Measurements from ENCODE around the gene XG. TPM values are rescaled to one million over a fixed set of nuclear protein-coding genes. Genes with fewer than 3 reads are reported as not detected.
A peak's percentile ranks its signal among the peaks of the same experiment; 100 is the strongest.

The XG gene
- total and polyA plus RNA-seq, 7 experiments from 2014 or later = 0.22 to 0.71 TPM; not detected in 5

- peaks cover 0 to 2% (median 0%) of the 10 kb centered on the region in 7 donors for H3K4me1 Mint-ChIP-seq
- intact Hi-C loops (cut with micrococcal nuclease) = no loop called here
- CTCF ChIA-PET = no interaction called here
- Histone ChIP-seq H3K9me3 (ENCODE audit: control insufficient read depth in 2 of 3, low read length in 3 of 3) (no peaks in the 10 kb centered on the region), H3K4me3 (ENCODE audit: low read length) (no peak overlapping the region), H3K4me1 (ENCODE audit: control insufficient read depth in 2 of 2, insufficient read depth in 2 of 2, low read length in 2 of 2) (no peaks in the 10 kb centered on the region), H3K27ac (ENCODE audit: low read depth, low read length) (no peak overlapping the region), H3K27me3 (ENCODE audit: control insufficient read depth in 2 of 2, insufficient read depth in 2 of 2, low read length in 2 of 2) (no peaks in the 10 kb centered on the region), H3K36me3 (ENCODE audit: control insufficient read depth in 2 of 3, insufficient read depth in 3 of 3, low read length in 3 of 3) (no peaks in the 10 kb centered on the region)
- peaks cover 8 to 20% (median 16%) of the 10 kb centered on the region in 5 donors for H3K27me3 Mint-ChIP-seq
- ATAC-seq (no peak), DNase-seq (no peak)
- peaks cover 0 to 12% (median 4%) of the 10 kb centered on the region in 11 donors for H3K9me3 Mint-ChIP-seq
- H3K4me3 Mint-ChIP-seq = peak overlapping the region in 1 of 10 donors; percentile 30
- H3K27ac Mint-ChIP-seq = no peak overlapping the region
- no peaks in the 10 kb centered on the region for H3K36me3 Mint-ChIP-seq
- POLR2A ChIA-PET = no interaction called here
Observed at GRCh38 chrX:2831471-2832228, 79.8 kb downstream of the XG start.

GRCh38 chrX:2837961-2838360 is 86.1 kb downstream of the XG start:
- H3K27ac Mint-ChIP-seq = no peak overlapping the region
- intact Hi-C loops (cut with micrococcal nuclease) = no loop called here
- H3K4me1 ChIP-seq (ENCODE audit: control insufficient read depth in 2 of 2, insufficient read depth in 2 of 2, low read length in 2 of 2) = no peaks in the 10 kb centered on the region

GRCh38 chrX:2840961-2841360 is 89.1 kb downstream of the XG start:
- POLR2A ChIA-PET = no interaction called here
- Mint-ChIP-seq H3K4me3 (no peak overlapping the region), H3K36me3 (no peaks in the 10 kb centered on the region), H3K27ac (no peak overlapping the region), H3K9me3 (peaks cover 0 to 40% (median 11%) of the 10 kb centered on the region in 11 donors), H3K27me3 (peaks cover 0 to 13% (median 9%) of the 10 kb centered on the region in 5 donors), H3K4me1 (peaks cover 0 to 5% (median 0%) of the 10 kb centered on the region in 7 donors)
- H3K4me1 ChIP-seq (ENCODE audit: control insufficient read depth in 2 of 2, insufficient read depth in 2 of 2, low read length in 2 of 2) = no peaks in the 10 kb centered on the region
- H3K9me3 ChIP-seq (ENCODE audit: control insufficient read depth in 2 of 3, low read length in 3 of 3) = no peaks in the 10 kb centered on the region
- DNase-seq (no peak), ATAC-seq (no peak)
- CTCF ChIA-PET = no interaction called here
- H3K27me3 ChIP-seq (ENCODE audit: control insufficient read depth in 2 of 2, insufficient read depth in 2 of 2, low read length in 2 of 2) = no peaks in the 10 kb centered on the region
- intact Hi-C loops (cut with micrococcal nuclease) = no loop called here
- H3K36me3 ChIP-seq (ENCODE audit: control insufficient read depth in 2 of 3, insufficient read depth in 3 of 3, low read length in 3 of 3) = no peaks in the 10 kb centered on the region
- no peak overlapping the region for H3K4me3 ChIP-seq (ENCODE audit: low read length)
- H3K27ac ChIP-seq (ENCODE audit: low read depth, low read length) = no peak overlapping the region

More at GRCh38 chrX:2837961-2838360, 86.1 kb downstream of the XG start:
- Mint-ChIP-seq H3K4me3 (no peak overlapping the region), H3K4me1 (peaks cover 0 to 5% (median 0%) of the 10 kb centered on the region in 7 donors), H3K27me3 (peaks cover 0 to 19% (median 15%) of the 10 kb centered on the region in 5 donors), H3K9me3 (peaks cover 0 to 48% (median 14%) of the 10 kb centered on the region in 11 donors), H3K36me3 (no peaks in the 10 kb centered on the region)
- ChIA-PET POLR2A (no interaction called here), CTCF (no interaction called here)
- Histone ChIP-seq H3K4me3 (ENCODE audit: low read length) (no peak overlapping the region), H3K27ac (ENCODE audit: low read depth, low read length) (no peak overlapping the region), H3K27me3 (ENCODE audit: control insufficient read depth in 2 of 2, insufficient read depth in 2 of 2, low read length in 2 of 2) (no peaks in the 10 kb centered on the region), H3K36me3 (ENCODE audit: control insufficient read depth in 2 of 3, insufficient read depth in 3 of 3, low read length in 3 of 3) (no peaks in the 10 kb centered on the region), H3K9me3 (ENCODE audit: control insufficient read depth in 2 of 3, low read length in 3 of 3) (no peaks in the 10 kb centered on the region)
- DNase-seq (no peak), ATAC-seq (no peak)

GRCh38 chrX:2841537-2841936 is 89.7 kb downstream of the XG start:
- Histone ChIP-seq H3K36me3 (ENCODE audit: control insufficient read depth in 2 of 3, insufficient read depth in 3 of 3, low read length in 3 of 3) (no peaks in the 10 kb centered on the region), H3K4me1 (ENCODE audit: control insufficient read depth in 2 of 2, insufficient read depth in 2 of 2, low read length in 2 of 2) (no peaks in the 10 kb centered on the region), H3K27ac (ENCODE audit: low read depth, low read length) (no peak overlapping the region), H3K9me3 (ENCODE audit: control insufficient read depth in 2 of 3, low read length in 3 of 3) (no peaks in the 10 kb centered on the region), H3K4me3 (ENCODE audit: low read length) (no peak overlapping the region), H3K27me3 (ENCODE audit: control insufficient read depth in 2 of 2, insufficient read depth in 2 of 2, low read length in 2 of 2) (no peaks in the 10 kb centered on the region)
- H3K4me3 Mint-ChIP-seq = no peak overlapping the region
- no peaks in the 10 kb centered on the region for H3K36me3 Mint-ChIP-seq
- no peak for DNase-seq
- peaks cover 0 to 13% (median 9%) of the 10 kb centered on the region in 5 donors for H3K27me3 Mint-ChIP-seq
- H3K4me1 Mint-ChIP-seq = peaks cover 0 to 5% (median 0%) of the 10 kb centered on the region in 7 donors
- POLR2A ChIA-PET = no interaction called here
- CTCF ChIA-PET = no interaction called here
- H3K27ac Mint-ChIP-seq = no peak overlapping the region
- intact Hi-C loops (cut with micrococcal nuclease) = no loop called here
- ATAC-seq = no peak
- H3K9me3 Mint-ChIP-seq = peaks cover 0 to 37% (median 10%) of the 10 kb centered on the region in 11 donors

- H3K4me1 Mint-ChIP-seq = no peaks in the 10 kb centered on the region
- Histone ChIP-seq H3K27me3 (ENCODE audit: control insufficient read depth in 2 of 2, insufficient read depth in 2 of 2, low read length in 2 of 2) (no peaks in the 10 kb centered on the region), H3K36me3 (ENCODE audit: control insufficient read depth in 2 of 3, insufficient read depth in 3 of 3, low read length in 3 of 3) (no peaks in the 10 kb centered on the region), H3K4me1 (ENCODE audit: control insufficient read depth in 2 of 2, insufficient read depth in 2 of 2, low read length in 2 of 2) (no peaks in the 10 kb centered on the region), H3K9me3 (ENCODE audit: control insufficient read depth in 2 of 3, low read length in 3 of 3) (no peaks in the 10 kb centered on the region), H3K27ac (ENCODE audit: low read depth, low read length) (no peak overlapping the region), H3K4me3 (ENCODE audit: low read length) (no peak overlapping the region)
- H3K27ac Mint-ChIP-seq = no peak overlapping the region
- H3K36me3 Mint-ChIP-seq = no peaks in the 10 kb centered on the region
- POLR2A ChIA-PET = no interaction called here
- intact Hi-C loops (cut with micrococcal nuclease) = no loop called here
- H3K9me3 Mint-ChIP-seq = no peaks in the 10 kb centered on the region
- peaks cover 0 to 8% (median 0%) of the 10 kb centered on the region in 5 donors for H3K27me3 Mint-ChIP-seq
- DNase-seq (no peak), ATAC-seq (no peak)
- CTCF ChIA-PET = no interaction called here
- H3K4me3 Mint-ChIP-seq = no peak overlapping the region
Observed at GRCh38 chrX:2846992-2847391, 95.2 kb downstream of the XG start.

- intact Hi-C loops (cut with micrococcal nuclease) = no loop called here
- ATAC-seq (no peak), DNase-seq (no peak)
- Mint-ChIP-seq H3K27me3 (peaks cover 0 to 8% (median 0%) of the 10 kb centered on the region in 5 donors), H3K36me3 (no peaks in the 10 kb centered on the region), H3K4me1 (no peaks in the 10 kb centered on the region), H3K9me3 (peaks cover 0 to under 1% (median 0%) of the 10 kb centered on the region in 11 donors), H3K27ac (no peak overlapping the region), H3K4me3 (no peak overlapping the region)
- Histone ChIP-seq H3K4me1 (ENCODE audit: control insufficient read depth in 2 of 2, insufficient read depth in 2 of 2, low read length in 2 of 2) (no peaks in the 10 kb centered on the region), H3K27ac (ENCODE audit: low read depth, low read length) (no peak overlapping the region), H3K9me3 (ENCODE audit: control insufficient read depth in 2 of 3, low read length in 3 of 3) (no peaks in the 10 kb centered on the region), H3K36me3 (ENCODE audit: control insufficient read depth in 2 of 3, insufficient read depth in 3 of 3, low read length in 3 of 3) (no peaks in the 10 kb centered on the region), H3K4me3 (ENCODE audit: low read length) (no peak overlapping the region), H3K27me3 (ENCODE audit: control insufficient read depth in 2 of 2, insufficient read depth in 2 of 2, low read length in 2 of 2) (no peaks in the 10 kb centered on the region)
- ChIA-PET POLR2A (no interaction called here), CTCF (no interaction called here)
Observed at GRCh38 chrX:2848871-2849301, 97.0 kb downstream of the XG start.

- Mint-ChIP-seq H3K9me3 (peaks cover 0 to 2% (median 0%) of the 10 kb centered on the region in 11 donors), H3K4me1 (no peaks in the 10 kb centered on the region), H3K27me3 (no peaks in the 10 kb centered on the region), H3K4me3 (no peak overlapping the region), H3K36me3 (no peaks in the 10 kb centered on the region), H3K27ac (no peak overlapping the region)
- Histone ChIP-seq H3K27me3 (ENCODE audit: control insufficient read depth in 2 of 2, insufficient read depth in 2 of 2, low read length in 2 of 2) (no peaks in the 10 kb centered on the region), H3K4me3 (ENCODE audit: low read length) (no peak overlapping the region), H3K27ac (ENCODE audit: low read depth, low read length) (no peak overlapping the region), H3K36me3 (ENCODE audit: control insufficient read depth in 2 of 3, insufficient read depth in 3 of 3, low read length in 3 of 3) (no peaks in the 10 kb centered on the region), H3K9me3 (ENCODE audit: control insufficient read depth in 2 of 3, low read length in 3 of 3) (no peaks in the 10 kb centered on the region), H3K4me1 (ENCODE audit: control insufficient read depth in 2 of 2, insufficient read depth in 2 of 2, low read length in 2 of 2) (no peaks in the 10 kb centered on the region)
- DNase-seq = no peak
- intact Hi-C loops (cut with micrococcal nuclease) = no loop called here
- CTCF ChIA-PET = no interaction called here
- POLR2A ChIA-PET = no interaction called here
- no peak for ATAC-seq
Observed at GRCh38 chrX:2854918-2855317, 103.1 kb downstream of the XG start.

Measured in naive thymus-derived CD4-positive, alpha-beta T cell (primary cell).